Mucosa of gallbladder (tissue), 1 donor: Measurements from ENCODE around the gene FUT3. TPM values are rescaled to one million over a fixed set of nuclear protein-coding genes. Genes with fewer than 3 reads are reported as not detected.

Source experiments
- DNase-seq: peaks from one replicate; pipeline ENCODE4 v3.0.0-alpha.2; 2020; ENCODE audit warnings: low spot score
- total RNA-seq: library from RNA; stranded (reverse); gene quantifications from one replicate; pipeline ENCODE4 v1.2.1, GENCODE V29; 2021
- donor health status: DM: no; HTN: no; CAD: no.

FUT3 gene
- total RNA-seq, 1 donor from 2014 or later = 127 TPM

GRCh38 chr19:5825178-5825577, 26.1 kb downstream of the FUT3 start:
- DNase-seq = no peak

GRCh38 chr19:5824751-5825150, 26.5 kb downstream of the FUT3 start:
- DNase-seq = no peak

GRCh38 chr19:5823579-5824281, 27.5 kb downstream of the FUT3 start:
- DNase-seq = peak; percentile 58

GRCh38 chr19:5822181-5822844, 28.9 kb downstream of the FUT3 start:
- no peak for DNase-seq

GRCh38 chr19:5821521-5822180, 29.6 kb downstream of the FUT3 start:
- DNase-seq = no peak

DNA sequence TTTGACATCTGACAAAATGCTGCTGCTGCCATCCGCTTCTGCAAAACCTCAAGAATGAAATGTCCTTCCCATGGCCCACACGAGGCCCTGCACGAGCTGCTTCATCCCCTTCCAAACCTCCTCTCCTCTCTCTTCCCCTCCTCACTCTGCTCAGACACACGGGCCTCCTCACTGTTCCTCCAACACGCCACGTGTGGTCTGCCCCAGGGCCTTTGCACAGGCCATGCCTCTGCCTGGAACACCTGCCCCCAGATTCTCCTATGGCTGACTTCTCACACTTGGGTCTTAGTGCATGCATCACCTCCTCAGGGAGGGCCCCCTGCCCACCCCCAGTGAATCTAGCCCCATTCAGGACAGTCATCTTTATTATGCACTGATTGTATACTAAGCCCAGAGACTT, 30.5 kb downstream of the FUT3 start:
- no peak for DNase-seq

DNA sequence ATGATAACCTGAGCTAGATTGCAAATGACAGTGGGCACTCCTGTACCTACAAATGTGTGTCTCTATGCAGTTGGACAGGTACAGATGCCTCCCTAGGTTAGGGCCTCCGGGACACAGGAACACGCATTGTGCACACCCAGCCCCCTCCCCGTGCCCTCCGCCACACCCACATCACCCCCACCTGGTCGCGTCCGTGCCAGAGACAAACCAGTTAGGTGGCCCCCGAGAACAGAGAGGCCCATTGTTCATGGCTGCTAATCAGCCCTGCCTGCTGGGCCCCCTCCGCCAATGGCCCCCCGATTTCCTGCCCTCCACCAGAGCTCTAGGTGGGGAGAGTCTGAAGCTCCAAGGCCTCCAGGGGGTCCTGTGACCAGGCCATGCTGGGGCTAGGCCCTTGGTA, 32.7 kb downstream of the FUT3 start:
- no peak for DNase-seq

- no peak for DNase-seq
Observed at GRCh38 chr19:5817218-5817617, 34.0 kb downstream of the FUT3 start.

GRCh38 chr19:5814852-5815246, 36.4 kb downstream of the FUT3 start:
- DNase-seq = no peak

DNA sequence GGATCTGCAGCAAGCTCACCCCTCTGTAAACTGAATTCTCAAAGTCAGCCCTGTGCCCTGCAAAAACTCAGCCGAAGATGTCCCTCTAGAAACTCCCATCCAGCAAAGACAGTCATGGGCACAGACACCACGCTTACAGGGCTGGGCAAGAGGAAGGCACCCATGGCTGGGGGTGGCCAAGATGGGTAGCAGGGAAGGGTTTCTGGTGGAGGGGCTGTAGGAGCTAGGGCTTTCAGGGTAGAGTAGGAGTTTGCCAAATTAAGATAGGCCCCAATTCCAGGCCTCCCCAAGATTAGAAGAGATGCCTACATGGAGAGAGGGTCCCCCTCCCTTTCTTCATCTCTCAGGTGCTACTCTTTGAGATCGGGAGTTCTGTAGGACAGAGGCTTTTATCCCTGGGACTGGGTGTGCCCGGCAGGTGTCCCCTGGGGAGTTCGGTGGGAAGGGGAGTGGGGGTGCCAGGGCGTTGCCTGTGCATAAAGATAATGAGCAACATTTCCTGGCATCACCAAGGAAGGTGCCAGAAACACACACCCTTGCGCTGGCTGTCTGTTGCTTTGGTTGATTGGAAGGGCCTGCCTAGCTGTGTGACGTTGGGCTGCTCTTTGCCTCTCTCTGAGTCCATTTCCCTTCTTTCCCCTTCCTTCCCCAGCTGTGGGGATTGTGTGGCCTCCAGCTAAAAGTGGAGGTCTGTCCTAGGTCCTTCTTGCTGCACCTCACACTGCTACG, 37.0 kb downstream of the FUT3 start:
- no peak for DNase-seq

DNA sequence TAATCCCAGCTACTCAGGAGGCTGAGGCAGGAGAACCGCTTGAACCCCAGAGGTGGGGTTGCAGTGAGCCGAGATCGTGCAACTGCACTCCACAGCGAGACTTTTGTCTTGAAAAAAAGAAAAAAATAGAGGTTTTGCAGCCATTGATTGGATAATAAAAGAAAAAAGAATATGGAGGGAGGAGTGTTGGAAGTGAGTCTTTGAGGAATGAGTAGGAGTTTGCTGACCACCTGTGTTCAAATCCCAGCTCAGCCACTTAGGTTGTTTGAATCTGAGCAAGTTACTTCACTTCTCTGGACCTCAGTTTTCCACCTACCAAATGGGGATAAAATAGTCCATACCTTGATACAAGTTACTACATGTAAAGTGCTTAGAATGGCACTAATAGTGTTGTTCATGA, 40.1 kb downstream of the FUT3 start:
- DNase-seq = no peak

DNA sequence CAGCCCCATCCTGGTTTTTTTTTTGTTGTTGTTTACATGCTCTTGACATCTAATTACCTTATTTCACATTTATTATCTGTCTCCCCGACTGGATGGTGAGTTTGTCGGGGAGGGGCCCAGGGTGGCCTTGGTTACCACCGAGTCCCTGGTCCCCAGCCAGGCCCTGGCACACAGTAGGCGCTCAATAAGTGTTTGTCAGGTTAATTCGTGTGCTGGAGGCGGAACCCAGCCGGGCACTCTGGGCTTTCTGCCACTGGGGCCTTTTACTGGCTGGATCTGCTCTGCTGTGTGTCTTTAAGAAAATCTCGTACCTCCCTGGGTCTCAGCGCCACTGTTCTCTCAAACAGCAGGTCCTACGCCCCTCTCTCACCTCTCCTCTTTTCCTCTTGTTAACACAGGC, 41.8 kb downstream of the FUT3 start:
- DNase-seq = no peak

DNA sequence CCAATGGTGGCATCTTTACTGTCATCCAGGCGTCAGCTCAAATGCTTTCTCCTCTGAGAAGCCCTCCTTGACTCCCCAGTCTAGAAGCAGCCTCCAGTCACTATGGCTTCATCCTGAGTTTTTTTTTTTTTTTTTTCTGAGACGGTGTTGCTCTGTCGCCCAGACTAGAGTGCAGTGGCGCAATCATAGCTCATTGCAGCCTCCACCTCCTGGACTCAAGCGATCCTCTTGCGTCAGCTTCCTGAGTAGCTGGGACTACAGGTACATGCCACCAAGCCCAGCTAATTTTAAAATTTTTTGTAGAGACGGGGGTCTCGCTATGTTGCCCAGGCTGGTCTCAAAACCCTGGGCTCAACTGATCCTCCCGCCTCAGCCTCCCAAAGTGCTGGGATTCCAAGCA, 42.2 kb downstream of the FUT3 start:
- DNase-seq = no peak

GRCh38 chr19:5808120-5808816, 43.0 kb downstream of the FUT3 start:
- no peak for DNase-seq

GRCh38 chr19:5806905-5807304, 44.3 kb downstream of the FUT3 start:
- no peak for DNase-seq

GRCh38 chr19:5806133-5806489, 45.1 kb downstream of the FUT3 start:
- no peak for DNase-seq

DNA sequence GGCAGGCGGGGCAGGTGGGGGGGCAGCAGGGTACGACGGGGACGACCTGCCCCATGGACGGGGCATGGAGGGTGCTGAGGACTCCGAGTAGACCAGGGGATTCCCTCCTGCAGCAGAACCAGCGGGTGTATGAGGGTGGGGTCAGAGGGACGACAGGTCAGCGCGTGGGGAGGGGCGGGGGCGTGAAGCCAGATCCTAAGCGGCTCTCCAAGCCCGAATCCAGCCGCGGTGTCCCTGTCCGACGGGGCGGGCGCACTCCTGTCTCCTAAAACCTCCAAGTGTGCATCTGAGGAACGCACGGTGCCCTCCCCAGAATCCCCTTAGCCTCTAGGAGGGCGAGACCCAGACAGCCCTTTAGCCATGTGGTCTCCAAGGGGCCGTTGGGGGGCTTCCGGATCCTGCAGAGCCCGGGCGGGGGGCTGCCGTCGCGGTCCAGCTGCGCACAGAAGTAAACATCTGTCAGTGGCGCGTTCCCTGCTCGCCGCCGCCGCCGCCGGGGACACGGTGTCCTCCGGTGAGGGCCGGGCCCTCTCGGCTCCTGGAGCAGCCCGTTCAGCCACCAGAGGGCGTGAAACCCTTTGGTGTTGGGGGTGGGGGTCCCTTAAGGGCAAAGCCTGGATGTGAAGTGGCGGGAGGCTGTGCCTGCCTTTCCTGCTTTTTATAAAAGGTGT, 45.7 kb downstream of the FUT3 start:
- DNase-seq = peak; percentile 67

- DNase-seq = no peak
Observed at GRCh38 chr19:5804516-5805461, 46.5 kb downstream of the FUT3 start, which contains the start of gene NRTN. NRTN (plus strand) TSS chr19:5805067; CDS start chr19:5824166, 19,099 bp downstream.

DNA sequence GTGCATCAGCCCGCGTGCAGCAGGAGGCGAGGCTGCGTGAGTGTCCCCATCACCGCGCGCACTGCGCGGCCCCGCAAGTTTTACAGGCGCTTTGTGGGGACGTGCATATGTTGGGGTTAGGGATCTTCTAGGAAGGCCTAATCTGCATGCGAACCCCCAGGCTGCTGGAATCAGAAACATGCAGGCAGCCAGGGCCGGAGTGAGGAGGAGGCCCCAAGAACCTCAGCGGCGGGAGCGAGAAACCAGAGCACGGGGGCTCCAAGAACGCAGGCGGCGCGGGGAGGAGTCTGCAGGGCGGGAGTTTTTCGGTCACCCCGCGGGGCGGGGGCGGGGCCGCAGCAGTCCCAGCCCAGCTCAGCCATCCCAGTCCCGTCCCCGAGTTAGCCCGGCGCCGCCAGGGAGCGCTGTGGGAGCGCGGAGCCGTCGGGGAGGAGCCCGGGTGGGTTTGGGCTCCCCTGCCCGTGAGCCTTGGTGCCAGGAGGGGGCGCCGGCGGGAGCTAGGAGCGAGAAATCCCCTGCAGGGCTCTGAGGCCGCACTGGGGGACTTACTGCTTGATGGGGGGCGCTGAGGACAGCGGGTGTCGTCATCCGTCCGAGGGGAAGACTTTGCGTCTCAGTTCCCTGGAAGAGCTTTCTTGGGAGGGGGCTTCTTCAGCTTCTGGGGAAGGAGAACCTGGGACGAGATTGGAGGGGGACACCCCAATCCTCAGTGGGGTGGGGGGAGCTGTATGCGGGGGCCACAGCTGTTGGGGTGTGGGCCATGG, 47.3 kb downstream of the FUT3 start:
- DNase-seq = peak; percentile 85
